DND-41 (cell line): Measurements from ENCODE around the gene GSTM5.
"Not testable (repeated sequence)": the region's sequence is repeated elsewhere in the genome, so short reads cannot be mapped to it uniquely, and the experiment has no call there.

ENCODE experiments used
- ATAC-seq: fragments of 200-7000 bp; cut with Tn5 transposase; 3 replicates; pipeline ENCODE4 v1.9.1; 2021; ENCODE audit warnings: low read depth; ENCODE audit not compliant: insufficient read depth
- DNase-seq: peaks from one replicate; pipeline ENCODE4 v3.0.0-alpha.2; 2020
- H2AFZ ChIP-seq: 2 replicates; pipeline ENCODE4 v1.6.0; 2012; ENCODE audit warnings: low read depth, low read length
- H3K27ac ChIP-seq: 2 replicates; pipeline ENCODE4 v1.5.1; 2012; ENCODE audit warnings: low read length, inconsistent platforms
- H3K27me3 ChIP-seq: fragments of 200-600 bp; sonication (generic); 2 replicates; pipeline ENCODE4 v1.6.0; 2012; ENCODE audit warnings: low read length, mild to moderate bottlenecking, inconsistent platforms; ENCODE audit not compliant: insufficient read depth, poor library complexity
- H3K36me3 ChIP-seq: 2 replicates; pipeline ENCODE4 v1.5.1; 2012; ENCODE audit warnings: low read length, inconsistent platforms; ENCODE audit not compliant: insufficient read depth
- H3K4me1 ChIP-seq: 2 replicates; pipeline ENCODE4 v1.5.1; 2012; ENCODE audit warnings: mild to moderate bottlenecking, low read length; ENCODE audit not compliant: insufficient read depth
- H3K4me2 ChIP-seq: 2 replicates; pipeline ENCODE4 v1.6.0; 2012; ENCODE audit warnings: mild to moderate bottlenecking, moderate library complexity, low read length, inconsistent platforms; ENCODE audit not compliant: insufficient read depth
- H3K4me3 ChIP-seq, 2 experiments: fragments of 200-600 bp in 1 of 2; shearing (Covaris generic) in 1 of 2; 2 replicates each; pipeline ENCODE4 v1.5.1; 2012 to 2016; ENCODE audit warnings: inconsistent platforms in 2 of 2, low read length in 2 of 2, mild to moderate bottlenecking in 2 of 2, low read depth in 1 of 2, moderate library complexity in 1 of 2
- H3K79me2 ChIP-seq: 2 replicates; pipeline ENCODE4 v1.6.0; 2012; ENCODE audit warnings: low read length, inconsistent platforms; ENCODE audit not compliant: insufficient read depth
- H3K9ac ChIP-seq: 2 replicates; pipeline ENCODE4 v1.6.0; 2012; ENCODE audit warnings: low read depth, mild to moderate bottlenecking, inconsistent platforms, low read length, moderate library complexity
- H3K9me3 ChIP-seq: 2 replicates; pipeline ENCODE4 v1.5.1; 2012; ENCODE audit warnings: low read length, moderate library complexity, mild to moderate bottlenecking, inconsistent platforms; ENCODE audit not compliant: insufficient read depth, severe bottlenecking
- H4K20me1 ChIP-seq: 2 replicates; pipeline ENCODE4 v1.6.0; 2012; ENCODE audit warnings: low read length; ENCODE audit not compliant: insufficient read depth
- CTCF ChIP-seq: IDR thresholded peaks from 2 replicates; pipeline ENCODE4 v1.5.1; 2012; ENCODE audit warnings: borderline replicate concordance, low read length, moderate library complexity, mild to moderate bottlenecking; ENCODE audit not compliant: poor library complexity, severe bottlenecking; ENCODE audit errors: extremely low read depth
- EZH2 ChIP-seq: IDR thresholded peaks from 3 replicates; pipeline ENCODE4 v1.6.1; 2012; ENCODE audit warnings: borderline replicate concordance, low read depth, mild to moderate bottlenecking, moderate library complexity, low read length, inconsistent platforms; ENCODE audit not compliant: severe bottlenecking

GSTM5 gene

GRCh38 chr1:109669246-109669948, 42.7 kb upstream of the GSTM5 start:
- no peaks in the 10 kb centered on the region for H3K36me3 ChIP-seq
- H3K9me3 ChIP-seq: no peaks in the 10 kb centered on the region
- H3K4me1 ChIP-seq: peaks cover 13% of the 10 kb centered on the region
- no peaks in the 10 kb centered on the region for H3K79me2 ChIP-seq
- H3K9ac ChIP-seq: no peak overlapping the region
- no peak overlapping the region for H3K27ac ChIP-seq
- no peak overlapping the region for H3K4me2 ChIP-seq
- H3K27me3 ChIP-seq: no peaks in the 10 kb centered on the region
- ATAC-seq (no peak), DNase-seq (no peak)
- no peak overlapping the region for H2AFZ ChIP-seq
- no peak overlapping the region for H3K4me3 ChIP-seq
- no peaks in the 10 kb centered on the region for H4K20me1 ChIP-seq
- TF ChIP-seq EZH2: no peak

- H3K79me2 ChIP-seq, H3K9me3 ChIP-seq, H3K36me3 ChIP-seq, H3K27me3 ChIP-seq, H3K27ac ChIP-seq, H2AFZ ChIP-seq, H3K4me3 ChIP-seq, H4K20me1 ChIP-seq, ATAC-seq, H3K9ac ChIP-seq, H3K4me2 ChIP-seq, DNase-seq: not testable (repeated sequence)
- peaks cover 13% of the 10 kb centered on the region for H3K4me1 ChIP-seq
These were observed 42.1 kb upstream of the GSTM5 start for GRCh38 chr1:109669949-109670302.

- TF ChIP-seq EZH2 (no peak), CTCF (no peak)
- Histone ChIP-seq H3K4me1 (peaks cover 13% of the 10 kb centered on the region), H3K4me2 (no peak overlapping the region), H3K27me3 (no peaks in the 10 kb centered on the region), H2AFZ (no peak overlapping the region), H3K9me3 (no peaks in the 10 kb centered on the region), H3K27ac (no peak overlapping the region), H4K20me1 (no peaks in the 10 kb centered on the region), H3K4me3 (no peak overlapping the region), H3K9ac (no peak overlapping the region), H3K79me2 (no peaks in the 10 kb centered on the region), H3K36me3 (no peaks in the 10 kb centered on the region)
- ATAC-seq: no peak
- DNase-seq: no peak
These were observed 41.0 kb upstream of the GSTM5 start for GRCh38 chr1:109671067-109671466.

- H3K36me3 ChIP-seq, H3K4me3 ChIP-seq, H3K27me3 ChIP-seq, H3K4me2 ChIP-seq, ATAC-seq, H3K4me1 ChIP-seq, H3K9me3 ChIP-seq, H2AFZ ChIP-seq, H3K27ac ChIP-seq, H4K20me1 ChIP-seq, H3K9ac ChIP-seq, DNase-seq, H3K79me2 ChIP-seq: not testable (repeated sequence)
These were observed 38.2 kb upstream of the GSTM5 start for GRCh38 chr1:109673861-109674260.

- H3K79me2 ChIP-seq, H3K27ac ChIP-seq, ATAC-seq, H4K20me1 ChIP-seq, H3K4me3 ChIP-seq, H3K4me2 ChIP-seq, DNase-seq, H2AFZ ChIP-seq, H3K4me1 ChIP-seq, H3K27me3 ChIP-seq, H3K9me3 ChIP-seq, H3K9ac ChIP-seq, H3K36me3 ChIP-seq: not testable (repeated sequence)
These were observed 35.2 kb upstream of the GSTM5 start for GRCh38 chr1:109676683-109677381.
